ENCODE measurements around the gene PAX5.

Gene PAX5

GRCh38 chr9:36935332-36935731 lies 98.7 kb downstream of the PAX5 start:
- peaks cover 2% of the 10 kb centered on the region for H3K9me3 ChIP-seq (ENCODE audit: control insufficient read depth, low read length)
- H3K36me3 ChIP-seq (ENCODE audit: control insufficient read depth, insufficient read depth, low read length): no peaks in the 10 kb centered on the region
- no peaks in the 10 kb centered on the region for H3K4me1 ChIP-seq (ENCODE audit: control insufficient read depth, insufficient read depth, low read length)
- 92 to 98% methylated on average over 4 of the region's 4 CpGs for WGBS, 2 experiments
- no peak overlapping the region for H3K4me3 ChIP-seq (ENCODE audit: insufficient read depth, low read depth, low read length)
- H3K27me3 ChIP-seq (ENCODE audit: control insufficient read depth, insufficient read depth, low read length, poor library complexity, severe bottlenecking): no peaks in the 10 kb centered on the region
- H3K27ac ChIP-seq (ENCODE audit: insufficient read depth, low read depth, low read length, poor library complexity, severe bottlenecking): no peak overlapping the region

DNA sequence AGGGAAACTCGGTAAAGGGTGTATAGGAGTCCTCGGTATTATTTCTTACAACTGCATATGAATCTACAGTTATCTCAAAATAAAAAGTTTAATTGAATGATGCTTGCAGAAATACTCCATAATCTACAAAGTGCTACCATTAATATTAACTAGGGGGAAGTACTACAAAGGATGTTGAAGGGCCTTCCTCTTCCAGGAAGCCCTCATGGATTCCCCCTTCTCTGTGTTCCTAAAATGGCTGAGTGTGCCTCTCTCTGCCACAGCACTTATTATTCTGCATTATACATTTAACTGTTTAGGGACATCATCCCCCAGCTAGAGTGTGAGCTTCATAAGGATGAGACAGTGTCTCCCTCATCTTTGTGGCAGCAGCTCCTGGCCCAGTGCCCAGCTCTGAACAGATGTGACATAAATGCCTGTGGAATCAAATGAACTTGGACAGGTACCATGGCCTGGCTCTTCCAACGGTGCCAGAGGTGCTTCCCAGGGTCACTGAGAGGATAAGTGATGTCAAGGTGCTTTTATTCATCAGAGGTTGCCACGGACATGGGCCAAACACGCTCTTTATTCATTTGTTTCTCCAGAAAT lies 99.5 kb downstream of the PAX5 start:
- Histone ChIP-seq H3K4me3 (ENCODE audit: insufficient read depth, low read depth, low read length) (no peak overlapping the region), H3K27ac (ENCODE audit: insufficient read depth, low read depth, low read length, poor library complexity, severe bottlenecking) (no peak overlapping the region), H3K36me3 (ENCODE audit: control insufficient read depth, insufficient read depth, low read length) (no peaks in the 10 kb centered on the region), H3K27me3 (ENCODE audit: control insufficient read depth, insufficient read depth, low read length, poor library complexity, severe bottlenecking) (no peaks in the 10 kb centered on the region), H3K4me1 (ENCODE audit: control insufficient read depth, insufficient read depth, low read length) (no peaks in the 10 kb centered on the region), H3K9me3 (ENCODE audit: control insufficient read depth, low read length) (peaks cover 2% of the 10 kb centered on the region)
- WGBS, 2 experiments: 92 to 93% methylated on average over 3 to 4 of the region's 5 CpGs

DNA sequence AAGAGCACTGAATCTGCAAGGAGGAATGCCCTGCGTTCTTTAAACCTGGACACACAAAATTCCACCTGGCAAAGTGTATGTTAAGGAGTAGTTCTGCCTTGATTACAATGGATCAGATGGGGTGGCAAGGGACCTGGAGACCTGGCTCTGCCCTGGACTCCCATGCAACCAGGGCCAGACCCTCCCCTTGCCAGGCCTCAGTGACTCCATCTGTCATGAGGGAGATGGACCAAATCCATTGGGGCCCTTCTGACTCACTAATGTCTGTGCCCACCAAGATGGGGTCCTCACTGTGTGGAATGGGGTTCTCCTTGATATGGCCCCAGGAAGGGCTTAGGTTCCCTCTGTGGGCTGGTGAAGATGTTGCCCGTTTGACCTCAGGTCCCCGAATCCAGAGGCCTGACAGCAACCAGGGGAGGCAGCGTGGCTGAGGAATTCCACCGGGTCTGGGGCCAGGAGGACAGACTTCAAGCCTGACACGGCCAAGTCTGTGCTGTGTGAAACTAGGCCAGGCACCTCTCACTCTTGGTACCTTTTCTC lies 100.3 kb downstream of the PAX5 start:
- Histone ChIP-seq H3K4me1 (ENCODE audit: control insufficient read depth, insufficient read depth, low read length) (no peaks in the 10 kb centered on the region), H3K27ac (ENCODE audit: insufficient read depth, low read depth, low read length, poor library complexity, severe bottlenecking) (no peak overlapping the region), H3K36me3 (ENCODE audit: control insufficient read depth, insufficient read depth, low read length) (no peaks in the 10 kb centered on the region), H3K9me3 (ENCODE audit: control insufficient read depth, low read length) (peaks cover 2% of the 10 kb centered on the region), H3K27me3 (ENCODE audit: control insufficient read depth, insufficient read depth, low read length, poor library complexity, severe bottlenecking) (no peaks in the 10 kb centered on the region), H3K4me3 (ENCODE audit: insufficient read depth, low read depth, low read length) (no peak overlapping the region)
- WGBS, 2 experiments: 87 to 92% methylated on average over 5 to 6 of the region's 6 CpGs

GRCh38 chr9:36932198-36932597 lies 101.9 kb downstream of the PAX5 start:
- Histone ChIP-seq H3K4me3 (ENCODE audit: insufficient read depth, low read depth, low read length) (no peak overlapping the region), H3K36me3 (ENCODE audit: control insufficient read depth, insufficient read depth, low read length) (no peaks in the 10 kb centered on the region), H3K27ac (ENCODE audit: insufficient read depth, low read depth, low read length, poor library complexity, severe bottlenecking) (no peak overlapping the region), H3K4me1 (ENCODE audit: control insufficient read depth, insufficient read depth, low read length) (no peaks in the 10 kb centered on the region), H3K9me3 (ENCODE audit: control insufficient read depth, low read length) (peaks cover 2% of the 10 kb centered on the region), H3K27me3 (ENCODE audit: control insufficient read depth, insufficient read depth, low read length, poor library complexity, severe bottlenecking) (no peaks in the 10 kb centered on the region)
- WGBS, 2 experiments: 36 to 46% methylated on average over 2 of the region's 2 CpGs

DNA sequence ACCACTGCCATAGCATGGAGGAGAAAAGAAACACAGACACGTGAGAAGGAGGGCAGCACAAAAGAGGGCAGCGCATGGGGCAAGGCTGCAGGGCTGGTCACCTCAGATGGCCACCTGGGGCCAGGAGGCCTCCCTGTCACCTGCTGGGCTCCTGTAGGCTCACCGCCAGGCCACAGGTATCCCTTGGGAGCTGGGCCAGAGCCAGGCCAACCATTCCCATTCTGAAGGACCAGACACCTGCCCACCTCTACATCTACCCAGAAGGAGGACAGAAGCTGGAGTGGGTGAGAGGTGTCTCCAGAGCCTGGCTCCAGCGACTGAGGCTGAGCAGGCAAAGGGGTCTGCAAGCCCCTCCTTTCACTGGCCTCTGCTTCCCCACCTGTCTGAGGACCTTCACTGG lies 103.1 kb downstream of the PAX5 start:
- Histone ChIP-seq H3K27ac (ENCODE audit: insufficient read depth, low read depth, low read length, poor library complexity, severe bottlenecking) (no peak overlapping the region), H3K9me3 (ENCODE audit: control insufficient read depth, low read length) (peaks cover 2% of the 10 kb centered on the region), H3K4me1 (ENCODE audit: control insufficient read depth, insufficient read depth, low read length) (no peaks in the 10 kb centered on the region), H3K36me3 (ENCODE audit: control insufficient read depth, insufficient read depth, low read length) (no peaks in the 10 kb centered on the region), H3K27me3 (ENCODE audit: control insufficient read depth, insufficient read depth, low read length, poor library complexity, severe bottlenecking) (no peaks in the 10 kb centered on the region), H3K4me3 (ENCODE audit: insufficient read depth, low read depth, low read length) (no peak overlapping the region)
- WGBS, 2 experiments: 91 to 93% methylated on average over 4 of the region's 4 CpGs

GRCh38 chr9:36929350-36929675 lies 104.8 kb downstream of the PAX5 start:
- Histone ChIP-seq H3K4me3 (ENCODE audit: insufficient read depth, low read depth, low read length) (no peak overlapping the region), H3K9me3 (ENCODE audit: control insufficient read depth, low read length) (peaks cover 2% of the 10 kb centered on the region), H3K4me1 (ENCODE audit: control insufficient read depth, insufficient read depth, low read length) (no peaks in the 10 kb centered on the region), H3K36me3 (ENCODE audit: control insufficient read depth, insufficient read depth, low read length) (no peaks in the 10 kb centered on the region), H3K27ac (ENCODE audit: insufficient read depth, low read depth, low read length, poor library complexity, severe bottlenecking) (no peak overlapping the region), H3K27me3 (ENCODE audit: control insufficient read depth, insufficient read depth, low read length, poor library complexity, severe bottlenecking) (no peaks in the 10 kb centered on the region)
- WGBS, 2 experiments: 91 to 94% methylated on average over 5 of the region's 5 CpGs

DNA sequence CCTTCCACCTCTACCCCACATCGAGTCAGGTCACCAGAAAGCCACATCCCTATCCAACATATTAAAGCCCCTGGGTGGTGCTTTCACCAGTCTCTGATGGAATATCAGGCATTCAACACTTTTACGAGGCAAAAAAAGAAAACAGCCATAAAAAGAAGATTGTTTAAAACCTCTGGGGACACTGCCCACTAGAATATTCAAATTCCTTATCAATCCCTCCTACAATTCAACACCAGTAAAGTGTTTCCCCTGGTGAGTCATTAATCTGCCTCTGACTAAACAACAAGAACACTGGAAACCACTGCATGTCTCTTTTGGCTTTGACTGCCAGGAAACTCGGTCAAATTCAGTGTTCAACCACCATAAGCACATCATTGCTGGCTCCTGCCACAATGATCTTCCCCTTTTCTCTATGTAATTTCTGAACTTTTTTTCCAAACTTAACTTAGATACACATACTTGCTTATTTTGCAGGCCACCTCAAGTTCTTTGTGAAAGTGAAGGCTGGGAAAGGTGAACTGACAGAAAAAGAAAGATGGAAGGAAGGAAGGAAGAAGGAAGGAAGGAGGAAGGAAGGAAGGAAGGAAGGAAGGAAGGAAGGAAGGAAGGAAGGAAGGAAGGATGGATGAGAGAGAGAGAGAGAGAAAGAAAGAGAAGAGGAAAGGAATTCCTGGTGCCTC lies 105.3 kb downstream of the PAX5 start:
- Histone ChIP-seq H3K36me3 (ENCODE audit: control insufficient read depth, insufficient read depth, low read length) (no peaks in the 10 kb centered on the region), H3K4me1 (ENCODE audit: control insufficient read depth, insufficient read depth, low read length) (no peaks in the 10 kb centered on the region), H3K27me3 (ENCODE audit: control insufficient read depth, insufficient read depth, low read length, poor library complexity, severe bottlenecking) (no peaks in the 10 kb centered on the region), H3K27ac (ENCODE audit: insufficient read depth, low read depth, low read length, poor library complexity, severe bottlenecking) (no peak overlapping the region), H3K4me3 (ENCODE audit: insufficient read depth, low read depth, low read length) (no peak overlapping the region), H3K9me3 (ENCODE audit: control insufficient read depth, low read length) (peaks cover 2% of the 10 kb centered on the region)
- WGBS, 2 experiments: 75 to 78% methylated on average over 3 of the region's 3 CpGs

DNA sequence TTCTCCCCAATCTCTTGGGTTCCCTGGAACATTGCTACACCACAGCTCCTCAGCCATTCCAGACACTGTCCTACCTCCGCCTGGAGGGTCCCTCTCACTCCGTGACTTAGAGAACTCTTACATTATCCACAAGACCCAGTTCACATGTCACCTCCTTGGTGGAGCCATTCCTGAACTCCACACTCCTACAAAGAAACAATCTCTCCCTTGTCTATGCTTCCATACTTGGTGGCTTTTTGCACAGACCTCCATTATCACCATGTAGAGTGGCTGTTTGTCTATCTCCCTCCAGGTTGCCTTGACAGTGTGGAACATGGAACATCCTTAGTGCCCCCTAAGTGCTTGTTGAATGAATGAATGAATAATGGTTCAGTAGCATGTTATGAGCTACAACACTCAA lies 105.9 kb downstream of the PAX5 start:
- Histone ChIP-seq H3K27ac (ENCODE audit: insufficient read depth, low read depth, low read length, poor library complexity, severe bottlenecking) (no peak overlapping the region), H3K4me3 (ENCODE audit: insufficient read depth, low read depth, low read length) (no peak overlapping the region), H3K4me1 (ENCODE audit: control insufficient read depth, insufficient read depth, low read length) (no peaks in the 10 kb centered on the region), H3K36me3 (ENCODE audit: control insufficient read depth, insufficient read depth, low read length) (no peaks in the 10 kb centered on the region), H3K9me3 (ENCODE audit: control insufficient read depth, low read length) (peaks cover 2% of the 10 kb centered on the region), H3K27me3 (ENCODE audit: control insufficient read depth, insufficient read depth, low read length, poor library complexity, severe bottlenecking) (no peaks in the 10 kb centered on the region)
- 92 to 97% methylated on average over 2 of the region's 2 CpGs for WGBS, 2 experiments

DNA sequence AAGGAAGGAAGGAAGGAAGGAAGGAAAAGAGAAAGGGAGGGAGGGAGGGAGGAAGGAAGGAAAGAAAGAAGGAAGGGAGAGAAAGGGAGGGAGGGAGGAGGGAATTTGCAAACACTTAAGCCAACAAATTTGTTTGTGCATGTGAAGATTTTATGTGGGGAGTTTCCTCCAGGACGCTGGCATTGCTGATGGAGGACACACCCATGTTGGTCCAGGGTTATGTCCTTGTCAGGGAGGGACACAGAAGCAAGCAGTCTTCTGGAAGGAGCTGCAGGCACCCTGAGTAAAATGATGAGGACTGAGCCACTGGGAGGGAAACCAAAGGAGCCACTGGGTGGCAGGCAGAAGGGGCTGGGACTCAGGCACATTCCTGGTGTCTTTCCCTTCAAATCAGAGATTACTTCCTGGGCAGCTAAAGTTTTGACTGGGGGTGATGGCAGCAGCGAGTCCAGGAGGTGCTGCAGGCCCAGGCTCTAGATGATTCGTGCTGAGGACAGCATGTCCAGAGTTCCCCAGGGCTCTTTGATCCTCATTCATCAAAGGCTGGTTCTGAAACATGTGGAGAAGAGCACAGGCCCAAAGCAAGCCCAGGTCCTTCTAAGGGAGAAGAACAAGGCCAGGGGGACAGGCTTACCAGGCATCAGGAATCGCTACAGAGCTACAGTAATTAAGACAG lies 109.2 kb downstream of the PAX5 start:
- Histone ChIP-seq H3K36me3 (ENCODE audit: control insufficient read depth, insufficient read depth, low read length) (no peaks in the 10 kb centered on the region), H3K4me3 (ENCODE audit: insufficient read depth, low read depth, low read length) (no peak overlapping the region), H3K4me1 (ENCODE audit: control insufficient read depth, insufficient read depth, low read length) (no peaks in the 10 kb centered on the region), H3K27ac (ENCODE audit: insufficient read depth, low read depth, low read length, poor library complexity, severe bottlenecking) (no peak overlapping the region), H3K27me3 (ENCODE audit: control insufficient read depth, insufficient read depth, low read length, poor library complexity, severe bottlenecking) (no peaks in the 10 kb centered on the region), H3K9me3 (ENCODE audit: control insufficient read depth, low read length) (no peaks in the 10 kb centered on the region)
- WGBS, 2 experiments: 64 to 66% methylated on average over 4 of the region's 4 CpGs

DNA sequence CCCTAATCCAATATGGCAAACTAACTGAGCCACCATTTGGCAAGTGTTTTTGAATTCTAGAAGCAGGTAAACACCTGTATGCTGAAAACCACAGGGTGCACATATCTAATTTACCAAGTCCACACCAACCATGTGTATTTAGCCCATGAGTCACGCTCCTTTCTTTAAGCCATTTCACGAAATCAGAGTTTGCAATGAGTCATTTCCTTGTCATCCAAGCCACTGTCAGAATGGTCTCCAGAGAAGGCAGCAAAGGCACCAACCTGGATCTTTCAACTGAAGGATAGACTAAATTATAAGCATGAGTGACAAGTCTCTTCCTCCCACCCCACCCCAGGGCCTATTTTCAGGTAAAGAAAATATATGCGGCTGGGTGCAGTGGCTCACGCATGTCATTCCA lies 110.0 kb downstream of the PAX5 start:
- Histone ChIP-seq H3K27me3 (ENCODE audit: control insufficient read depth, insufficient read depth, low read length, poor library complexity, severe bottlenecking) (no peaks in the 10 kb centered on the region), H3K27ac (ENCODE audit: insufficient read depth, low read depth, low read length, poor library complexity, severe bottlenecking) (no peak overlapping the region), H3K4me3 (ENCODE audit: insufficient read depth, low read depth, low read length) (no peak overlapping the region), H3K36me3 (ENCODE audit: control insufficient read depth, insufficient read depth, low read length) (no peaks in the 10 kb centered on the region), H3K9me3 (ENCODE audit: control insufficient read depth, low read length) (no peaks in the 10 kb centered on the region), H3K4me1 (ENCODE audit: control insufficient read depth, insufficient read depth, low read length) (no peaks in the 10 kb centered on the region)
- WGBS, 2 experiments: 91 to 93% methylated on average over 4 of the region's 4 CpGs
